NCI-H748 (cell line): ENCODE results near the gene NPHS1.
A peak's percentile ranks its signal among the peaks of the same experiment; 100 is the strongest.

ENCODE experiments used
- DNase-seq: peaks from one replicate; lab custom pipeline; 2025; ENCODE audit not compliant: unreplicated experiment; lab: John Stamatoyannopoulos, UW

The NPHS1 gene

DNA sequence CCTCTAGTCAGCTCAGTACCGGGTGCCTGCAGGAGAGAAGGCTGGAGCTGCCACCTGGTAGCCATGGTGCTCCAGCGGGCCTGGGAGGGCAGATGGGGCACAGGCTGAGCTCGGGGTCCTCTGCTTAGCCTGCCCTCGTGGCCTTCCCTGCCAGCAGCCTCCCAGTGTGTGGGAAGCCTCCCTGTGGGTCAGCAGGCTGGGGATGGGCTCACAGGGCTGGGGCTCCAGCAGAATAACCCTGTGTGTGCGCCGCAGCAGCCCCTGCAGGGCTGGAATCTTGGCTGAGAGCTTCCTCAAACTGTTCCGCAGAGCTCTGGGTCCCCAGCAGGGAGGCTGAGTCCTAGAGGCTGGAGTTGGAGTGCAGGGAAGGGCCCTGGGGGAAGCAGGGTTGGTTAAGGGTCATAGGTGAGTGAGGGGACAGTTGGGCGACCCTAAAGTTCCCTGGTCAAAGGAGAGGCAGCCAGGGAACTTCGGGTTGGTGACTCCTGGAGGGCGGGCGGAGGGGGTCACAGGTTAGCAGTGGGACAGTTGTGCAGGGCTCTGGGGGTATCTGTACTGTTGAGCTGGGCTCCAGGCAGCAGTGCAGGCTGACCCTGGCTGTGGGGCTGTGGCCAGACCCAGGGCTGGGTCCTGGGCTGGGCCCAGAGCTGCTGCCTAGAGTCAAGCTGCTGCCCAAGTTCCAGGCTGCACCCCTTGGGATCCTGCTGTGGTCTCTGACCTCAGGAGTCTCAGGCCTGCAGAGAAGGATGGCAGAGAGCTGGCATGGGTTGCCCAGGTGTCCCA lies 62.9 kb downstream of the NPHS1 start:
- DNase-seq = no peak

DNA sequence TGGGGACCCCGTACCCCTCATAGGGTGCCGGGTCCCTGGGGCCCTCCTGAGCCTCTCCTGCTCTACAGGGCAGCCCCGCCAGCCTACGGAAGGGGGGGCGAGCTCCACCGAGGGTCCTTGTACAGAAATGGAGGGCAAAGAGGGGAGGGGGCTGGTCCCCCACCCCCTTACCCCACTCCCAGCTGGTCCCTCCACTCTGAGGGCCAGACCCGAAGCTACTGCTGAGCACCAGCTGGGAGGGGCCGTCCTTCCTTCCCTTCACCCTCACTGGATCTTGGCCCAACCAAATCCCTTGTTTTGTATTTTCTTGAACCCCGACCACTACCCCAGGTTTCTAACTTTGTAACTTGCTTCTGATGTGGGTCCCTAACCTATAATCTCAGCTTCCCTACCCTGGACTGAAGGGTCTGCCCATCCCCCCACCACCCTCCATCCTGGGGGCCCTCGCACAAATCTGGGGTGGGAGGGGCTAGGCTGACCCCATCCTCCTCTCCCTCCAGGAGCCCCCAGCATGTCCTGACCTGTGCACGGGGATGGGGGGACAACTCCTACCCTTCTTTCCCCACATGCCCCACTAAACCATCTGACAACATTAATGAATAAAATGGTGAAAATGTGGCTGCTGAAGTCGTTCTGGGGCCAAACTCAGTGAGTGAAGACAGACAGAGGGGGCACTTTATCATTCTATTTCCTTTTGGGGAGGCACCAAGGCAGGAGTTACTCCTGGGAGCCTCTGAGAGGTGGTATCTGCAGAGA lies 63.9 kb downstream of the NPHS1 start:
- DNase-seq = no peak

DNA sequence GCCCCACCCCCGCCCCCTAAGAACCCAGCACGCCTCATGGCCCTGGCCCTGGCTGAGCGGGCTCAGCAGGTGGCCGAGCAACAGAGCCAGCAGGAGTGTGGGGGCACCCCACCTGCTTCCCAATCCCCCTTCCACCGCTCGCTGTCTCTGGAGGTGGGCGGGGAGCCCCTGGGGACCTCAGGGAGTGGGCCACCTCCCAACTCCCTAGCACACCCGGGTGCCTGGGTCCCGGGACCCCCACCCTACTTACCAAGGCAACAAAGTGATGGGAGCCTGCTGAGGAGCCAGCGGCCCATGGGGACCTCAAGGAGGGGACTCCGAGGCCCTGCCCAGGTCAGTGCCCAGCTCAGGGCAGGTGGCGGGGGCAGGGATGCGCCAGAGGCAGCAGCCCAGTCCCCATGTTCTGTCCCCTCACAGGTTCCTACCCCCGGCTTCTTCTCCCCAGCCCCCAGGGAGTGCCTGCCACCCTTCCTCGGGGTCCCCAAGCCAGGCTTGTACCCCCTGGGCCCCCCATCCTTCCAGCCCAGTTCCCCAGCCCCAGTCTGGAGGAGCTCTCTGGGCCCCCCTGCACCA lies 65.0 kb downstream of the NPHS1 start:
- DNase-seq = no peak

DNA sequence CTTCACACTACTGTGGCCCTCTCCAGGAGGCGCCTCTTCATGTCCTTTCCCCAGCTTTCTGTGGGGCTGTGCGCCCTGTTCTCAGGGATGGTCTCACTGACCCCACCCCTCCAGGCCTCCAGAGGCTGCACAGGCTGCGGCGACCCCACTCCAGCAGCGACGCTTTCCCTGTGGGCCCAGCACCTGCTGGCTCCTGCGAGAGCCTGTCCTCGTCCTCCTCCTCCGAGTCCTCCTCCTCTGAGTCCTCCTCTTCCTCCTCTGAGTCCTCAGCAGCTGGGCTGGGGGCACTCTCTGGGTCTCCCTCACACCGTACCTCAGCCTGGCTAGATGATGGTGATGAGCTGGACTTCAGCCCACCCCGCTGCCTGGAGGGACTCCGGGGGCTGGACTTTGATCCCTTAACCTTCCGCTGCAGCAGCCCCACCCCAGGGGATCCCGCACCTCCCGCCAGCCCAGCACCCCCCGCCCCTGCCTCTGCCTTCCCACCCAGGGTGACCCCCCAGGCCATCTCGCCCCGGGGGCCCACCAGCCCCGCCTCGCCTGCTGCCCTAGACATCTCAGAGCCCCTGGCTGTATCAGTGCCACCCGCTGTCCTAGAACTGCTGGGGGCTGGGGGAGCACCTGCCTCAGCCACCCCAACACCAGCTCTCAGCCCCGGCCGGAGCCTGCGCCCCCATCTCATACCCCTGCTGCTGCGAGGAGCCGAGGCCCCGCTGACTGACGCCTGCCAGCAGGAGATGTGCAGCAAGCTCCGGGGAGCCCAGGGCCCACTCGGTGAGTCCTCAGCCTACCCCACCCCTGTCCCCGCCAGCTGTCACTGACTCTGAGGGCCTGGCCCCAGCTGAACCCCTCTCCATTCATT lies 65.8 kb downstream of the NPHS1 start:
- no peak for DNase-seq

DNA sequence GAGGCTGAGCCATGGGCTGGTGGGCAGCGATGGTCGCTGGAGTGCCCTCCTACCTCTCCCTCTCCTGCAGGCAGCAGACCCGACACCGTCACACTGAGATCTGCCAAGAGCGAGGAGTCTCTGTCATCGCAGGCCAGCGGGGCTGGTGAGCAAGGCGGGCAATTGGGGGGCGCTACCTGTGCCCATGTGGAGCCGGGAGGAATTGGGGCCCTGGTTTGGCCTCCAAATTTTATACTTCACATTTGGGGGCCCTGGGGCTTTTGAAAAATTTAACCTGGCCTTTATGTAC lies 67.0 kb downstream of the NPHS1 start:
- no peak for DNase-seq

DNA sequence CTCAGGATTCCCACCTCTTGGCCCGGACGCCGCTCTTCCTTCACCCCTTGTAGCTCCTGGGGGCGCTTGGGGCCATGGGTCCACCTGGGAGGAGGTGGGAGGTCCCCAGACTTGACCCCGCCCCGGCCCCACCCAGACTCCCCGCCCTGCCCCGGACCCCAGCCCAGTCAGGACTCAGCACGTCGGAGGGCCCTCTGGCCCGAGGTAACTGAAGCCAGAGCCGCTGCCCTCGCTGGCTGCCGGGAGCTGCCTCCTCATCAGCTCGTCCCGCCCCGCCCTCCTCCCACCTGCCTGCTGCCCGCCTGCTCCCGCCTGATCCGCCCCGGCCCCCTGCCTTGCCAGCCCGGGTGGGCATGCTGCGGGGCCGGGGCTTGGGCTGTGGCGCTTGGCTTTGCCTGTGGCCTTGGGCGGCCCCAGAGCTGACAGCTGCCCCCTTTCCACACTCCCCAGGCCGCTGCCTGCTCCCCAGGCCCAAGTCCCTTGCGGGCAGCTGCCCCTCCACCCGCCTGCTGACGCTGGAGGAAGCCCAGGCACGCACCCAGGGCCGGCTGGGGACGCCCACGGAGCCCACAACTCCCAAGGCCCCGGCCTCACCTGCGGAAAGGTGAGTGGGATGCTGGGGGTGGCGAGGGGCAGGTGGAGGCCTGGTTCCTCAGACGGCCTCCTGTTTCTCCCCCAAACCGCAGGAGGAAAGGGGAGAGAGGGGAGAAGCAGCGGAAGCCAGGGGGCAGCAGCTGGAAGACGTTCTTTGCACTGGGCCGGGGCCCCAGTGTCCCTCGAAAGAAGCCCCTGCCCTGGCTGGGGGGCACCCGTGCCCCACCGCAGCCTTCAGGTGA lies 67.6 kb downstream of the NPHS1 start:
- peak; percentile 33 for DNase-seq

DNA sequence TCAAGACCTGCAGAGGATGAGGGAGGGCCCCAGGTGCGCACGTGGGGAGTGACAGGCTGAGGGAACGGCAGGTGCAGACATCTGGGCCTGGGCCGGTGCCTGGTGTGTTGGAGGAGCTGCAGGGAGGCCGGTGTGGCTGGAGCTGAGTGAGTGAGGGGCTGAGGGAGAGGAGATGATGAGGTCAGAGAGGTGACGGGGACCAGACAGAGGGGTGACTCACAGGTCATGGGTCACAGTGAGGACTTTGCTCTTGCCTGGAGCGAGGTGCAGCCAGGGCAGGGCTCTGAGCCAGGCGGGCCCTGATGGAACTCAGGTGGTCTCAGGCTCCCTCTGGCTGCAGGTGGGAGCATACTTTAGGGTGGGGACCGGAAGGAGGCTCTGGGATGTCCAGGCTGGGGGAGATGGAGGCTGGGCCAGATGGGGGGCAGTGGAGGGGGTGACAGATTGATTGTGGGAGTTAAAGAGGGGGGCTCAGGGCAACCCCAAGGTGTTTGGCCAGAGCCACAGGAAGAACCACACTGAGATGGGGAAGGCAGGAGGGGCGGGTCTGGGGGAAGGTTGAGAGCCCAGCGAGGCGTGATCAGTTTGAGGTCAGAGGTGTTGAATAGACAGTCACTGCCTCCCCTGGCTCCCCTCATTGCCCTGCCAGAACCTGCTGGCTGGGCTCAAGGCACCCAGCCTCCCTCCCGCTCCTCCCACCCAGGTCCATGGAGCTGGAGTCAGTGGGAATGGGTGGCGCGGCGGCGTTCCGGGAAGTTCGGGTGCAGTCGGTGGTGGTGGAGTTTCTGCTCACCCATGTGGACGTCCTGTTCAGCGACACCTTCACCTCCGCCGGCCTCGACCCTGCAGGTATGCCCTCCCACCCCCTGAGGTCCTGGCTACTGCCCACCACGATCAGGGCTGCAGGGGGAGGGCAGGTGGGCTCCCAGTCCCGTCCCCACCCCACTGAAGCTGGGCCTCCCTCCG lies 68.6 kb downstream of the NPHS1 start:
- DNase-seq = no peak

DNA sequence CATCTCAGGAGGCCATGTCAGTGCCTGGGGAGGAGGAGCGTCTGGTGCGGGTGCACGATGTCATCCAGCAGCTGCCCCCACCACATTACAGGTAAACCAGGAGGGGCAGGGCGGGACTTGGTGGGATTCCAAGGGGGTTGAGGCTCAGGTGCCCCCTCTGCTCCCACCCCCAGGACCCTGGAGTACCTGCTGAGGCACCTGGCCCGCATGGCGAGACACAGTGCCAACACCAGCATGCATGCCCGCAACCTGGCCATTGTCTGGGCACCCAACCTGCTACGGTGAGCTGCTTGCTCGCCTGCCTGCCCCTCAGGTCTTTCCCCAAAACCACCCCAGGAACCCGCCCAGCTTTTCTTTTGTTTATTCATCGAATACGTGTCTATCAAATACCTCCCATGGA lies 69.7 kb downstream of the NPHS1 start:
- DNase-seq = no peak

DNA sequence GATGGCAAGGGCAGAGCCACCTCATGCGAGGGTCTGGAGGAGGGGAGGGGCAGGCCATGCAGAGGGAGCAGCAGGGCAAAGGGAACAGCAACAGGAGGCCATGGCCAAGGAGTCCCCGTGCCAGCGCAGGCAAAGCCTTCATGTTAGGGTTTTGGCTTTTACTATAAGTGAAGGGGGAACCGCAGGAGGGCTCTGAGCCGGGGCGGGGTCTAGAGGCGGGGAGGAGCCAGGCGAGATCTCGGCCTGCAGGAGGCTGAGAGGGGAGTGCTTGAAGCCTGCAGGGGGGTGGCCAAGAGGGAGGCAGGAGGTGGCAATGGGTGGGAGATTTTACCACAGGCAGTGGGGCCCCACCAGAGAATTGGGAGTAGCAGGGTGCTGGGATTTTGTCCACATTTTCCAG lies 70.7 kb downstream of the NPHS1 start:
- no peak for DNase-seq

DNA sequence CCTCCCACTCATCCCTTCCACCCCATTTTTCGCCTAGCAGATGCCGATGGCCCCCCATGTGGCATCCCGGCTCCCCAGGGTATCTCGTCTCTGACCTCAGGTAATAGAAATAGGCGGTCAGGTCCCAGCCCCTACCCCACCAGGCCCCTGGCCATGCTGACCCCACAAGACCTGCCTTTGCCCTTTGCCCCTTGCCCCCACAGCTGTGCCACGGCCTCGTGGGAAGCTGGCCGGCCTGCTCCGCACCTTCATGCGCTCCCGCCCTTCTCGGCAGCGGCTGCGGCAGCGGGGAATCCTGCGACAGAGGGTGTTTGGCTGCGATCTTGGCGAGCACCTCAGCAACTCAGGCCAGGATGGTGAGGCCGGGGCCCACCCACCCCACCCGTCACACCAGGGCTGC lies 71.6 kb downstream of the NPHS1 start:
- DNase-seq = no peak

DNA sequence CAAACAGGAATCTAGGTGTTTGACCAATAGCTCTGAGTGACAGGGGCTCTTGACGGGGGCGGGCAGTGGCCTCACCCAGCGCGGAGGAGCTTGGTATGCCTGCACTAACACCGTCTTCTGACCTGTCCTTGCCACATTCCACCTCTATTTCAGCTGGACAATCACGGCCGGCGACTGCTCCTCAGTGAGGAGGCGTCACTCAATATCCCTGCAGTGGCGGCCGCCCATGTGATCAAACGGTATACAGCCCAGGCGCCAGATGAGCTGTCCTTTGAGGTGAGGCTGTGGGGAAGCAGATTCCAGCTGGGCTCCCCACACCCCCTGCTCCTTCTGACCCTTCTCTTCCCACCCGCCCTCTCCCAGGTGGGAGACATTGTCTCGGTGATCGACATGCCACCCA lies 72.2 kb downstream of the NPHS1 start:
- no peak for DNase-seq

DNA sequence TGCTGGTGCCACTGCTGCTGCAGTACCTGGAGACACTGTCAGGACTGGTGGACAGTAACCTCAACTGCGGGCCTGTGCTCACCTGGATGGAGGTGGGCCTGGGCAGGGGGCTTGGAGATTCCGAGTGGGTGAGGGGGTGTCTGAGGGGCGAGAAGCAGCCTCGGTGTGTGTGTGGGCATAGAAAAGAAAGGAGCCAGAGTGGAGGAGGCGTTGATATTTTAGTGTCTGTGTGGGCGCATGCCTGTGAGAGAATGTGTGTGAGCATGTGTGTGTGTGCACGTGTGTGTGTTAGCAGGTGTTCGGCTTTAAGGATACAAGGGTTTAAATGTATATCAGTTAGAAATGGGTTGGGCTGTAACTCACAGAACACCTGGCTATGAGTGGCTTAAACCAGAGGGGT lies 73.3 kb downstream of the NPHS1 start:
- no peak for DNase-seq

DNA sequence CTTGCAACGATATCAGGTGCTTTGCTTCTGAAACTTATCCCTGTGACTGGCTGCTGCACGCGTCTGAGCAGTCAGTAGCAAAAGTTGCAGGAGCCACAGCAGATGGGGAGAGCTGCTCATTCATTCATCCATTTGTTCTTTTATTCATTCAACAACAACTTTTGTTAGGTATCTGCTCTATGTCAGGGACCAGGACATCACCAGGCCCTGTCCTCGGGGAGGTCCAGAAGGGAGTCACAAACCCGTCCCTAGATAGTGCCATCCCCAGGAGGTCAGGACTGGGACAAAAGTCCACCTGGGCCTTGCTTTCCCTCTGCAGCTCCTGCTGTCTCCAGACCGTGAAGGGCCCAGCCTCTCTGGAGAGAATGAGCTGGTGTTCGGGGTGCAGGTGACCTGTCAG lies 74.3 kb downstream of the NPHS1 start:
- DNase-seq = no peak

DNA sequence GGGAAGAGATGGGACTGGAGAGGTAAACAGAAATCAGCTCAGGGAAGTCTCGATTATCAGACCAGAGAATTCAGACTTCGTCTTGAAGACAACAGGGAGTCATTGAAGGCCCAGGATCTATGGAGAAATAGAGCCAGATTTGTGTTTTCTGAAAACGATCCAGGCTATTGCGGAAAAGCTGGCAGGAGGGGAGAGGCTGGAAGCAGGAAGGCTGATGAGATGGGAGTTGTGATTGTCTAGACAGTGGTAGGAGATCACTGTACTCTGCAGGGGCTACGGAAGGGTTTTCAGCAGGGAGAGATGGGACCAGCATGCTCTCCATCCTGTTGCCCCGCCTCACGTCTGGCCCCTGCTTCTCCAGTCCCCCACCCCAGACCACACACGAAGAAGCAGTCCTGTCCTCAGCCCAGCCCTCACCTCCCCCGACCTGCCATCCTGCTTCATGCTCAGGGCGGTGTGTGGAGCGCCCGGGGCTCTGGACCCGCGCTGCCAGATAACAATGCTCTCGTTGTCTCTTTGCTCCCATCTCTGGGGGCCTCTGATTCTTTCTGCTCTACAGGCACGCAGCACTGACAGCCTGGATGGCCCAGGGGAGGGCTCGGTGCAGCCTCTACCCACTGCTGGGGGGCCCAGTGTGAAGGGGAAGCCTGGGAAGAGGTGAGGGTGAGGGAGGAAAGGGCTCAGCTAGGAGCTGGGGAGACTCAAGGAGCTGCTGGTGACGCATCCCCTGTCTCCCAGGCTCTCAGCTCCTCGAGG lies 75.0 kb downstream of the NPHS1 start:
- DNase-seq = no peak

DNA sequence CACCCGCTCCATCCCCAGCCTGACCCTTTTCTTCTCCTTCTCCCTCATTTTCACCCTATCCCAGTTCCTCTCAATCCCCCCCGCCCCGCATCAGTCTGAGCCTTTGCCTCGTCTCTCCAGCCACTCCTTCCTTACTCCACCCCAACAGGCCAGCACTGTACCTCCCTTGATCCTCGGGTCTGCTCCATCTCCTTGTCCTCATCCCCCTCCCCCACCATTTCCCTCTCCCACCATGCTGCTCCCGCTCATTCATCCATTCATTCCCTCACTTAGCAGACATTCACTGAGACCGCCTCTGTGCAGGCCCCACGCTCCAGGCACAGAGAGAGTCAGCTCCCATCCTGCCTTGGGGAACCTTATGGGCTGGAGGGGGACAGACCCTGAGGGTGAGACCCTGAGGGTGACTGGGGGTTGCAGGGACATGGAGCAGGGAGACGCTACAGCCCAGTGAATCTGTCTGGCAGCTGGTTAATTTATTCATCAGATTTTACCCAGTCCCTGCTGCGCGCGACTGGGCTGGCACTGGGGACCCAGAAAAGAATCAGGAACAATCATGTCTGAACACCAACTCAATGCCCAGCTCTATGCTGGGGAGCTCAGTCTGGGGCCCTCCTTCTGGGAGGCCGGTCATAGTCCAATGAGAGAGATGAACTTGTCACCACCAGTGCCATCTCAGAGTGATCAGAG lies 76.1 kb downstream of the NPHS1 start:
- DNase-seq = peak; percentile 56
